Measurements from ENCODE around the gene KCTD15. TPM values are rescaled to one million over a fixed set of nuclear protein-coding genes. Genes with fewer than 3 reads are reported as not detected.

KCTD15 gene
- total RNA-seq, result 100 to 1,000 TPM in 1 of 4 donors, 10 to 100 TPM in 3; 91.3 to 117 (median 95.0) TPM

GRCh38 chr19:33796164-33796875 lies at the start of gene KCTD15:
KCTD15 (plus strand) TSS chr19:33796870; CDS start chr19:33800455, 3,585 bp downstream.
- Histone ChIP-seq H3K9me3 (no peaks in the 10 kb centered on the region), H3K4me1 (peaks cover 18 to 47% (median 36%) of the 10 kb centered on the region in 4 donors), H3K27ac (replicated peaks in 1 of 4) (peak within 1 kb of the TSS; percentile 96 to 97 (median 96)), H3K4me3 (peak within 1 kb of the TSS; percentile 71 to 91 (median 82)), H3K27me3 (no peaks in the 10 kb centered on the region), H3K36me3 (peaks cover 0 to 11% (median 5%) of the 10 kb centered on the region in 4 donors)
- 1% methylated on average over 17 of the region's 92 CpGs for WGBS
- no peak for TF ChIP-seq EP300 (IDR thresholded peaks at IDR 0.05)
- TF ChIP-seq POLR2AphosphoS5 (IDR thresholded peaks at IDR 0.05), result no peak
- no peak for TF ChIP-seq POLR2A (IDR thresholded peaks at IDR 0.05; ENCODE audit: low read depth)
- no peak for TF ChIP-seq CTCF (IDR thresholded peaks at IDR 0.05)
- no peak for DNase-seq (ENCODE audit: extremely low spot score)
- intact Hi-C loops (cut with DNase I), result no loop called here

- Histone ChIP-seq H3K27me3 (peaks cover 0 to 68% (median 0%) of the 10 kb centered on the region in 4 donors), H3K4me1 (no peaks in the 10 kb centered on the region)
- intact Hi-C loops (cut with DNase I), result no loop called here
These were observed 49.4 kb upstream of the KCTD15 start for GRCh38 chr19:33747273-33747672.

GRCh38 chr19:33748231-33748630 lies 48.4 kb upstream of the KCTD15 start:
- intact Hi-C loops (cut with DNase I), result no loop called here
- Histone ChIP-seq H3K27me3 (peaks cover 0 to 70% (median 0%) of the 10 kb centered on the region in 4 donors), H3K36me3 (no peaks in the 10 kb centered on the region), H3K9me3 (no peaks in the 10 kb centered on the region), H3K4me1 (no peaks in the 10 kb centered on the region), H3K4me3 (no peak overlapping the region), H3K27ac (replicated peaks in 1 of 4) (no peak overlapping the region)
- WGBS, result no CpG with 5 or more reads among the region's 8 CpGs
- TF ChIP-seq EP300 (IDR thresholded peaks at IDR 0.05) (no peak), POLR2A (IDR thresholded peaks at IDR 0.05; ENCODE audit: low read depth) (no peak), POLR2AphosphoS5 (IDR thresholded peaks at IDR 0.05) (no peak), CTCF (IDR thresholded peaks at IDR 0.05) (no peak)
- DNase-seq (ENCODE audit: extremely low spot score), result no peak

More at GRCh38 chr19:33747273-33747672, 49.4 kb upstream of the KCTD15 start:
- no peak overlapping the region for H3K4me3 ChIP-seq
- no peaks in the 10 kb centered on the region for H3K9me3 ChIP-seq
- TF ChIP-seq POLR2AphosphoS5 (IDR thresholded peaks at IDR 0.05) (no peak), CTCF (IDR thresholded peaks at IDR 0.05) (no peak), EP300 (IDR thresholded peaks at IDR 0.05) (no peak), POLR2A (IDR thresholded peaks at IDR 0.05; ENCODE audit: low read depth) (no peak)
- H3K27ac ChIP-seq (replicated peaks in 1 of 4), result no peak overlapping the region
- no peak for DNase-seq (ENCODE audit: extremely low spot score)
- 31% methylated on average over 4 of the region's 4 CpGs for WGBS
- H3K36me3 ChIP-seq, result no peaks in the 10 kb centered on the region

GRCh38 chr19:33749016-33749415 lies 47.7 kb upstream of the KCTD15 start:
- no peaks in the 10 kb centered on the region for H3K9me3 ChIP-seq
- peaks cover 0 to 68% (median 0%) of the 10 kb centered on the region in 4 donors for H3K27me3 ChIP-seq
- no peak for TF ChIP-seq POLR2AphosphoS5 (IDR thresholded peaks at IDR 0.05)
- TF ChIP-seq EP300 (IDR thresholded peaks at IDR 0.05), result no peak
- no peak for TF ChIP-seq CTCF (IDR thresholded peaks at IDR 0.05)
- TF ChIP-seq POLR2A (IDR thresholded peaks at IDR 0.05; ENCODE audit: low read depth), result no peak
- no peak overlapping the region for H3K27ac ChIP-seq (replicated peaks in 1 of 4)
- no peaks in the 10 kb centered on the region for H3K36me3 ChIP-seq
- no peaks in the 10 kb centered on the region for H3K4me1 ChIP-seq
- no CpG with 5 or more reads among the region's 3 CpGs for WGBS
- intact Hi-C loops (cut with DNase I), result no loop called here
- no peak overlapping the region for H3K4me3 ChIP-seq
- no peak for DNase-seq (ENCODE audit: extremely low spot score)

All from esophagus muscularis mucosa (tissue), 4 donors.